ENCODE data around the gene ZFTA.

Gene ZFTA

GRCh38 chr11:63795066-63795465 lies 26.5 kb upstream of the ZFTA start:
- no peak overlapping the region for H3K4me3 ChIP-seq (ENCODE audit: low read depth, low read length)
- TF ChIP-seq CTCF (IDR thresholded peaks at IDR 0.05; ENCODE audit: low read depth, low read length): no peak

- no peak overlapping the region for H3K4me3 ChIP-seq (ENCODE audit: low read depth, low read length)
Observed at GRCh38 chr11:63793161-63793560, 24.6 kb upstream of the ZFTA start.

GRCh38 chr11:63791495-63792167 lies 23.1 kb upstream of the ZFTA start:
- H3K4me3 ChIP-seq (ENCODE audit: low read depth, low read length): no peak overlapping the region
- TF ChIP-seq CTCF (IDR thresholded peaks at IDR 0.05; ENCODE audit: low read depth, low read length): no peak

More at GRCh38 chr11:63793161-63793560, 24.6 kb upstream of the ZFTA start:
- TF ChIP-seq CTCF (IDR thresholded peaks at IDR 0.05; ENCODE audit: low read depth, low read length): no peak

GRCh38 chr11:63785823-63786222 lies 17.2 kb upstream of the ZFTA start:
- TF ChIP-seq CTCF (IDR thresholded peaks at IDR 0.05; ENCODE audit: low read depth, low read length): no peak
- H3K4me3 ChIP-seq (ENCODE audit: low read depth, low read length): no peak overlapping the region

- no peak overlapping the region for H3K4me3 ChIP-seq (ENCODE audit: low read depth, low read length)
- no peak for TF ChIP-seq CTCF (IDR thresholded peaks at IDR 0.05; ENCODE audit: low read depth, low read length)
Observed at GRCh38 chr11:63783925-63784592, 15.5 kb upstream of the ZFTA start.

GRCh38 chr11:63782749-63783148 lies 14.2 kb upstream of the ZFTA start:
- TF ChIP-seq CTCF (IDR thresholded peaks at IDR 0.05; ENCODE audit: low read depth, low read length): no peak
- H3K4me3 ChIP-seq (ENCODE audit: low read depth, low read length): no peak overlapping the region

- H3K4me3 ChIP-seq (ENCODE audit: low read depth, low read length): no peak overlapping the region
- no peak for TF ChIP-seq CTCF (IDR thresholded peaks at IDR 0.05; ENCODE audit: low read depth, low read length)
Observed at GRCh38 chr11:63779039-63779438, 10.5 kb upstream of the ZFTA start.

All from WI38 (cell line).